Body of pancreas (tissue), 4 donors: Measurements from ENCODE around the gene RASGEF1C. TPM values are rescaled to one million over a fixed set of nuclear protein-coding genes. Genes with fewer than 3 reads are reported as not detected.

Source experiments
- ATAC-seq: fragments of 150-250 bp; one replicate; pipeline ENCODE4 v1.9.1; 2016
- DNase-seq, 4 donors: peaks; one replicate each; pipeline ENCODE4 v3.0.0-alpha.2; 2019
- H3K27ac ChIP-seq, 4 donors: fragments of 200-600 bp; sonication (generic); 1 replicate in 3 of 4; 2 replicates in 1 of 4; pipeline versions ENCODE4 v1.5.1 to v1.6.1; 2016 to 2019; ENCODE audit warnings: mild to moderate bottlenecking in 1 of 4, mixed read lengths in 1 of 4, moderate library complexity in 1 of 4
- H3K27me3 ChIP-seq, 2 donors: fragments of 200-600 bp; sonication (generic); one replicate each; pipeline ENCODE4 v1.6.0; 2016; ENCODE audit warnings: mild to moderate bottlenecking in 1 of 2
- H3K36me3 ChIP-seq, 2 donors: fragments of 200-600 bp; sonication (generic); replicated peaks in 1 of 2; 2 replicates each; pipeline ENCODE4 v1.5.1; 2016; ENCODE audit warnings: low read depth in 2 of 2; ENCODE audit not compliant: insufficient read depth in 1 of 2
- H3K4me1 ChIP-seq: fragments of 200-600 bp; sonication (generic); one replicate; pipeline ENCODE4 v1.6.0; 2016
- H3K4me3 ChIP-seq, 2 donors: fragments of 200-600 bp; sonication (generic); 1 replicate in 1 of 2; 2 replicates in 1 of 2; pipeline ENCODE4 v1.5.1; 2016 to 2019
- H3K9me3 ChIP-seq, 3 donors: fragments of 200-600 bp; sonication (generic); 1 replicate in 2 of 3; 2 replicates in 1 of 3; pipeline ENCODE4 v1.5.1; 2016
- POLR2A ChIP-seq, 3 donors: fragments of 450-650 bp; IDR thresholded peaks; one replicate each; pipeline ENCODE4 v1.6.1; 2016; ENCODE audit warnings: antibody characterized with exemption in 3 of 3, mild to moderate bottlenecking in 2 of 3
- WGBS, 2 donors: methylation state at CpG; one replicate each; pipeline ENCODE4 v1.1.5; 2017; 5-methylcytosine and 5-hydroxymethylcytosine counted together
- intact Hi-C: fragments of 100-400 bp; cut with DNase I; formaldehyde crosslinking; loops from one replicate; pipeline ENCODE4 v1.15.1; 2023
- total RNA-seq, 2 donors: library from RNA; depleted of rRNA; stranded (reverse); fragments of >200 nt; gene quantifications; one replicate each; pipeline ENCODE4 v1.1.0, GENCODE V29; 2016
- TF ChIP-seq, protein P1 (sequence below), 7 experiments: fragments of 450-650 bp in 4 of 7; fragments of 200-600 bp in 3 of 7; sonication (generic) in 3 of 7; IDR thresholded peaks; one replicate each; pipeline ENCODE4 v1.5.1; 2016 to 2019; ENCODE audit warnings: antibody characterized with exemption in 7 of 7

The RASGEF1C gene
- total RNA-seq, 2 donors from 2014 or later: not detected

DNA sequence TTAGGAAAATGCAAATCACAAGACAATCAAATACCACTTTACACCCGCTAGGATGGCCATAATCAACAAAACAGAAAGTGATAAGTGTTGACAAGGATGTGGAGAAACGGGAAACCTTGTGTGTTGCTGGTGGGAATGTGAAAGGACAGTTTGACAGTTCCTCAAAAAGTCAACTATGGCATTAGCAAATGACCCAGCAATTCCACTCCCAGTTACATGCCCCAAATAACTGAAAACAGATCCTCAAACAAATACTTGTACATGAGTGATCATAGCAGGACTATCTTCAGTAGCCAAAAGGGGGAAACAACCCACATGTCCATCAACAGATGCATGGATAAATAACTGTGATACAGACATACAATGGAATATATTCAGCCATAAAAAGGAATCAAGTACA, 21.2 kb downstream of the RASGEF1C start:
- ATAC-seq (no peak), DNase-seq (no peak)
- Histone ChIP-seq H3K4me3 (no peak overlapping the region), H3K4me1 (no peaks in the 10 kb centered on the region), H3K27ac (no peak overlapping the region), H3K36me3 (no peaks in the 10 kb centered on the region), H3K9me3 (peaks cover 0 to 5% (median 0%) of the 10 kb centered on the region in 3 donors), H3K27me3 (no peaks in the 10 kb centered on the region)
- WGBS, 2 donors: 80 to 83% methylated on average over 2 of the region's 2 CpGs
- TF ChIP-seq POLR2A (IDR thresholded peaks at IDR 0.05): no peak
- TF ChIP-seq, protein P1, sequence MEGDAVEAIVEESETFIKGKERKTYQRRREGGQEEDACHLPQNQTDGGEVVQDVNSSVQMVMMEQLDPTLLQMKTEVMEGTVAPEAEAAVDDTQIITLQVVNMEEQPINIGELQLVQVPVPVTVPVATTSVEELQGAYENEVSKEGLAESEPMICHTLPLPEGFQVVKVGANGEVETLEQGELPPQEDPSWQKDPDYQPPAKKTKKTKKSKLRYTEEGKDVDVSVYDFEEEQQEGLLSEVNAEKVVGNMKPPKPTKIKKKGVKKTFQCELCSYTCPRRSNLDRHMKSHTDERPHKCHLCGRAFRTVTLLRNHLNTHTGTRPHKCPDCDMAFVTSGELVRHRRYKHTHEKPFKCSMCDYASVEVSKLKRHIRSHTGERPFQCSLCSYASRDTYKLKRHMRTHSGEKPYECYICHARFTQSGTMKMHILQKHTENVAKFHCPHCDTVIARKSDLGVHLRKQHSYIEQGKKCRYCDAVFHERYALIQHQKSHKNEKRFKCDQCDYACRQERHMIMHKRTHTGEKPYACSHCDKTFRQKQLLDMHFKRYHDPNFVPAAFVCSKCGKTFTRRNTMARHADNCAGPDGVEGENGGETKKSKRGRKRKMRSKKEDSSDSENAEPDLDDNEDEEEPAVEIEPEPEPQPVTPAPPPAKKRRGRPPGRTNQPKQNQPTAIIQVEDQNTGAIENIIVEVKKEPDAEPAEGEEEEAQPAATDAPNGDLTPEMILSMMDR (IDR thresholded peaks at IDR 0.05): no peak
- intact Hi-C loops: no loop called here

DNA sequence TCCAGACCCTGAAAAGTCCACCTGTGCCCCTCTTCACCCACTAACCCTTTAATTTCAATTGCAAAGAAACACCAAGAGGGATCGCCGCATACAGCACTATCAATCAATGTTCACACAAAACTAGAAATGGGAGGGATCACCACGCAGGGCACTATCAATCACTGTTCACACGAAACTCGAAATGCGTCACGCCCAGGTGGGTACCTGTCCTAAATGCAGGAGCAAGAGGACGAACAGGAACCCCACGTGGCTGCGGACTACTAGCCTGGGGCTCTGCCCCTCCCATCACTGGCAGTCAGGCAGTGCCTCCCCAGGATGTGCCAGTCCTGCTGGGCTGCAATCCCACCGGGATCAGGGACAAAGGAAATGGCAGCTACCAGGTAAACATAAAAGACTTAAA, 28.2 kb downstream of the RASGEF1C start:
- H3K4me1 ChIP-seq: peaks cover 3% of the 10 kb centered on the region
- intact Hi-C loops: no loop called here
- TF ChIP-seq, protein P1 (IDR thresholded peaks at IDR 0.05): no peak
- no peak for TF ChIP-seq POLR2A (IDR thresholded peaks at IDR 0.05)
- H3K27ac ChIP-seq: no peak overlapping the region
- H3K27me3 ChIP-seq: no peaks in the 10 kb centered on the region
- no peak for ATAC-seq
- no peaks in the 10 kb centered on the region for H3K36me3 ChIP-seq
- H3K9me3 ChIP-seq: no peaks in the 10 kb centered on the region
- no peak overlapping the region for H3K4me3 ChIP-seq
- 63 to 72% methylated on average over 11 of the region's 11 CpGs for WGBS, 2 donors
- DNase-seq: no peak

DNA sequence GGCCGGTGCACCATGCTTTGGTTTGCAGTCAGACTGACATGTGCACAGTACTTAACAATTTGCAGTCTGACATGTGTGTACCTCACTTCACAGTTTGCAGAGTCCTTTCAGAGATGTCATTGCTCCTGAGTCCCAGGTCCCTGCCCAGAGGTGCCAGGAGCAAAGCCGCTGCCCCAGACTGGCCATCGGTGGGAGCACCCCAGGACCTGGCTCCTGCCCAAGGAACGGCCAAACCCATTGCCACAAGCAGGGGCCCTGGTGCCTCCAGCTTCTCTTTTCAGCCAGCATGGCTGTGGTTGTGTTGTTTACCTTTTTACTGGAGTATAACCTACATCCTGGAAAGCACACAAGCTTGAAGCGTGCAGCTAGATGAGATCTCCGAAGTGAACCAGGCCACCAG, 28.6 kb downstream of the RASGEF1C start:
- Histone ChIP-seq H3K27me3 (no peaks in the 10 kb centered on the region), H3K9me3 (no peaks in the 10 kb centered on the region), H3K27ac (no peak overlapping the region), H3K4me1 (peaks cover 3% of the 10 kb centered on the region), H3K36me3 (no peaks in the 10 kb centered on the region), H3K4me3 (no peak overlapping the region)
- WGBS, 2 donors: 54 to 61% methylated on average over 5 to 6 of the region's 6 CpGs
- DNase-seq (no peak), ATAC-seq (no peak)
- TF ChIP-seq, protein P1 (IDR thresholded peaks at IDR 0.05): no peak
- TF ChIP-seq POLR2A (IDR thresholded peaks at IDR 0.05): no peak
- intact Hi-C loops: no loop called here

DNA sequence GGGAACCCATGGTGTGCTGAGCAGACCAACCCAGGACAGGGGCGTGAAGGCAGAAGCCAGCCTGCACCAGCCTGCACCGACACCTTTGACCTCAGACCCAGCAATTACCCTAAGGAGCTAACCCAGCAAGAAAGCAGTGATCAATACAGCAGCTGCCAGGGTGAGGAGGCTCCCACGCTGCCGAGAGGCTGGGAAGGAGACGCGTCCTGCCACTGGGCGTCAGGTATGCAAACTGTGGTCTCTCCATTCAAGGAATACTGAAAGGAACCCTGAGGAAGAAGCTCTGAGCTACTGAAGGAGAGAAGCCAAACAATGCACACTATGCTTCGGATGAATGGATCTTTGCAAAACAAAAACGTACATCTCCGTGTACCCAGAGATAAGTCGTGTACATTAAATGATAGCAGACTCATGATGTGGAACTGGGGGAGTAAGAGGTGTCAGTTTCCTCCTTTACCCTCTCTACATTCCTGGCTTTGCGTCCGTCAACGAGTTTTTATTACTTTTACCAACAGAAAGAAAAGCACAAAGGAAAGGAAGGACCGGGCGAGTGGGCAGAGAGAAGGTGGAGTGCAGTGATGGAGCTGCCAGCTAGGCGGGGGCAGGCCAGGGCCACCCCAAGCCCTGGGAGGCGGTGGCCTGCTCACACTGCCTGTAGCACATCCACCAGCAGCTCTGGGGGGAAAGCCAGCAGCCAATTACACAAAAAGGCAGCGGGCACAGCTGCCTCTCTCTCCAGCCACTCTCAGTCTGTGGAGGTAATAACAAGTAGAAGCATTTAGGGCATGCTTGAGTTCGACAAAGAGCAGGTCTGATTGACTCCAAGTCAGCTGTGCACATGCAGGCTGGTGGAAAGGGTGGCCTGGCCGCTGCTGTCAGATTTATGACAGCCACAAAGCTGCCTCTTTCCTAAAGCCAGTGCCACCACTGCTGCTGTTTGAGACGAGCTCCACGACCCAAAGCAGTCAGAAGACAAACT, 29.3 kb downstream of the RASGEF1C start:
- Histone ChIP-seq H3K27ac (no peak overlapping the region), H3K4me3 (no peak overlapping the region), H3K9me3 (no peaks in the 10 kb centered on the region), H3K27me3 (no peaks in the 10 kb centered on the region), H3K4me1 (peaks cover 3% of the 10 kb centered on the region), H3K36me3 (no peaks in the 10 kb centered on the region)
- ATAC-seq: no peak
- TF ChIP-seq, protein P1 (IDR thresholded peaks at IDR 0.05): no peak
- TF ChIP-seq POLR2A (IDR thresholded peaks at IDR 0.05): no peak
- WGBS, 2 donors: 42 to 47% methylated on average over 19 to 23 of the region's 23 CpGs
- DNase-seq: no peak
- intact Hi-C loops: no loop called here
